WTC11 (cell line): Measurements from ENCODE around the gene HAND1.

Experiments used
- CTCF ChIP-seq: fragments of 200-600 bp; IDR thresholded peaks from 2 replicates; pipeline ENCODE4 v1.8.0; 2022; ENCODE audit warnings: antibody characterized with exemption
- FOXP1 ChIP-seq: sonication (generic); formaldehyde crosslinking; IDR thresholded peaks from 2 replicates; pipeline ENCODE4 v1.8.0; 2022; ENCODE audit warnings: missing genetic modification reagents, mild to moderate bottlenecking, moderate library complexity, borderline replicate concordance
- MLX ChIP-seq: sonication (generic); formaldehyde crosslinking; IDR thresholded peaks from 2 replicates; pipeline ENCODE4 v1.8.1; 2023; ENCODE audit warnings: mild to moderate bottlenecking, missing genetic modification reagents, moderate library complexity
- MXD4 ChIP-seq: fragments of 250-450 bp; sonication (Bioruptor Pico); IDR thresholded peaks from 2 replicates; pipeline ENCODE4 v1.8.0; 2021; ENCODE audit warnings: mild to moderate bottlenecking, moderate library complexity, borderline replicate concordance
- STAT6 ChIP-seq: sonication (generic); formaldehyde crosslinking; conservative IDR thresholded peaks from 2 replicates; pipeline ENCODE4 v1.8.1; 2023; ENCODE audit warnings: mild to moderate bottlenecking, low read depth, missing genetic modification reagents, moderate library complexity
- TCF7 ChIP-seq: sonication (generic); formaldehyde crosslinking; IDR thresholded peaks from 2 replicates; pipeline ENCODE4 v1.8.0; 2022; ENCODE audit warnings: mild to moderate bottlenecking, low read depth, missing genetic modification reagents, moderate library complexity
- TF ChIP-seq, protein P1 (sequence below): sonication (generic); formaldehyde crosslinking; IDR thresholded peaks from 2 replicates; pipeline ENCODE4 v1.8.1; 2023; ENCODE audit warnings: mild to moderate bottlenecking, moderate library complexity, missing genetic modification reagents

GRCh38 chr5:154494036-154494435, 16.0 kb upstream of the HAND1 start:
- TF ChIP-seq TCF7 (no peak), CTCF (no peak), MLX (CRISPR knock-in tag) (no peak), STAT6 (CRISPR knock-in tag) (no peak), MXD4 (CRISPR knock-in tag) (no peak), FOXP1 (no peak)
- TF ChIP-seq, protein P1, sequence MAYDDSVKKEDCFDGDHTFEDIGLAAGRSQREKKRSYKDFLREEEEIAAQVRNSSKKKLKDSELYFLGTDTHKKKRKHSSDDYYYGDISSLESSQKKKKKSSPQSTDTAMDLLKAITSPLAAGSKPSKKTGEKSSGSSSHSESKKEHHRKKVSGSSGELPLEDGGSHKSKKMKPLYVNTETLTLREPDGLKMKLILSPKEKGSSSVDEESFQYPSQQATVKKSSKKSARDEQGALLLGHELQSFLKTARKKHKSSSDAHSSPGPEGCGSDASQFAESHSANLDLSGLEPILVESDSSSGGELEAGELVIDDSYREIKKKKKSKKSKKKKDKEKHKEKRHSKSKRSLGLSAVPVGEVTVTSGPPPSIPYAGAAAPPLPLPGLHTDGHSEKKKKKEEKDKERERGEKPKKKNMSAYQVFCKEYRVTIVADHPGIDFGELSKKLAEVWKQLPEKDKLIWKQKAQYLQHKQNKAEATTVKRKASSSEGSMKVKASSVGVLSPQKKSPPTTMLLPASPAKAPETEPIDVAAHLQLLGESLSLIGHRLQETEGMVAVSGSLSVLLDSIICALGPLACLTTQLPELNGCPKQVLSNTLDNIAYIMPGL (CRISPR knock-in tag), result no peak
